Measurements from ENCODE around the gene ATP9B. TPM values are rescaled to one million over a fixed set of nuclear protein-coding genes. Genes with fewer than 3 reads are reported as not detected.

Gene ATP9B
- polyA plus RNA-seq, 4 donors, result 4.3 to 19.6 (median 12.2) TPM

- Histone ChIP-seq H3K4me3 (ENCODE audit: low read depth in 1 of 3, low read length in 3 of 3) (no peak overlapping the region), H3K27ac (ENCODE audit: low read depth in 1 of 3, low read length in 2 of 3) (no peak overlapping the region), H3K4me1 (ENCODE audit: control insufficient read depth in 3 of 3, insufficient read depth in 2 of 3, low read depth in 1 of 3, low read length in 2 of 3) (no peaks in the 10 kb centered on the region), H3K36me3 (ENCODE audit: control insufficient read depth in 3 of 3, insufficient read depth in 2 of 3, low read depth in 1 of 3, low read length in 3 of 3) (peaks cover 0 to 8% (median 2%) of the 10 kb centered on the region in 3 donors), H3K9me3 (ENCODE audit: control insufficient read depth in 2 of 2, insufficient read depth in 1 of 2, low read depth in 1 of 2, low read length in 1 of 2) (no peaks in the 10 kb centered on the region), H3K27me3 (ENCODE audit: control insufficient read depth in 3 of 3, insufficient read depth in 3 of 3, low read length in 3 of 3) (no peaks in the 10 kb centered on the region)
- FAIRE-seq (no peak), DNase-seq (no peak)
- WGBS, 3 donors, result 89 to 97% (median 93%) methylated on average over 5 of the region's 5 CpGs
These were observed 36.9 kb downstream of the ATP9B start for GRCh38 chr18:79106084-79106483.

GRCh38 chr18:79107886-79108285 lies 38.7 kb downstream of the ATP9B start:
- FAIRE-seq (no peak), DNase-seq (no peak)
- Histone ChIP-seq H3K4me3 (ENCODE audit: low read depth in 1 of 3, low read length in 3 of 3) (no peak overlapping the region), H3K4me1 (ENCODE audit: control insufficient read depth in 3 of 3, insufficient read depth in 2 of 3, low read depth in 1 of 3, low read length in 2 of 3) (no peaks in the 10 kb centered on the region), H3K36me3 (ENCODE audit: control insufficient read depth in 3 of 3, insufficient read depth in 2 of 3, low read depth in 1 of 3, low read length in 3 of 3) (peaks cover 0 to 8% (median 2%) of the 10 kb centered on the region in 3 donors), H3K9me3 (ENCODE audit: control insufficient read depth in 2 of 2, insufficient read depth in 1 of 2, low read depth in 1 of 2, low read length in 1 of 2) (no peaks in the 10 kb centered on the region), H3K27ac (ENCODE audit: low read depth in 1 of 3, low read length in 2 of 3) (no peak overlapping the region), H3K27me3 (ENCODE audit: control insufficient read depth in 3 of 3, insufficient read depth in 3 of 3, low read length in 3 of 3) (no peaks in the 10 kb centered on the region)
- WGBS, 3 donors, result 90 to 95% (median 94%) methylated on average over 4 of the region's 4 CpGs

- DNase-seq (no peak), FAIRE-seq (no peak)
- Histone ChIP-seq H3K4me1 (ENCODE audit: control insufficient read depth in 3 of 3, insufficient read depth in 2 of 3, low read depth in 1 of 3, low read length in 2 of 3) (no peaks in the 10 kb centered on the region), H3K27ac (ENCODE audit: low read depth in 1 of 3, low read length in 2 of 3) (no peak overlapping the region), H3K27me3 (ENCODE audit: control insufficient read depth in 3 of 3, insufficient read depth in 3 of 3, low read length in 3 of 3) (no peaks in the 10 kb centered on the region), H3K36me3 (ENCODE audit: control insufficient read depth in 3 of 3, insufficient read depth in 2 of 3, low read depth in 1 of 3, low read length in 3 of 3) (peaks cover 2 to 11% (median 2%) of the 10 kb centered on the region in 3 donors), H3K4me3 (ENCODE audit: low read depth in 1 of 3, low read length in 3 of 3) (no peak overlapping the region), H3K9me3 (ENCODE audit: control insufficient read depth in 2 of 2, insufficient read depth in 1 of 2, low read depth in 1 of 2, low read length in 1 of 2) (no peaks in the 10 kb centered on the region)
- WGBS, 3 donors, result 73 to 85% (median 79%) methylated on average over 7 of the region's 7 CpGs
These were observed 39.5 kb downstream of the ATP9B start for GRCh38 chr18:79108549-79109215.

GRCh38 chr18:79111483-79111882 lies 42.3 kb downstream of the ATP9B start:
- Histone ChIP-seq H3K27ac (ENCODE audit: low read depth in 1 of 3, low read length in 2 of 3) (no peak overlapping the region), H3K9me3 (ENCODE audit: control insufficient read depth in 2 of 2, insufficient read depth in 1 of 2, low read depth in 1 of 2, low read length in 1 of 2) (no peaks in the 10 kb centered on the region), H3K27me3 (ENCODE audit: control insufficient read depth in 3 of 3, insufficient read depth in 3 of 3, low read length in 3 of 3) (no peaks in the 10 kb centered on the region), H3K36me3 (ENCODE audit: control insufficient read depth in 3 of 3, insufficient read depth in 2 of 3, low read depth in 1 of 3, low read length in 3 of 3) (peaks cover 0 to 11% (median 2%) of the 10 kb centered on the region in 3 donors), H3K4me3 (ENCODE audit: low read depth in 1 of 3, low read length in 3 of 3) (no peak overlapping the region), H3K4me1 (ENCODE audit: control insufficient read depth in 3 of 3, insufficient read depth in 2 of 3, low read depth in 1 of 3, low read length in 2 of 3) (no peaks in the 10 kb centered on the region)
- no peak for DNase-seq
- no peak for FAIRE-seq
- 78 to 82% (median 81%) methylated on average over 5 of the region's 5 CpGs for WGBS, 3 donors

- no peak for DNase-seq
- FAIRE-seq, result no peak
- no peaks in the 10 kb centered on the region for H3K27me3 ChIP-seq (ENCODE audit: control insufficient read depth in 3 of 3, insufficient read depth in 3 of 3, low read length in 3 of 3)
- H3K4me3 ChIP-seq (ENCODE audit: low read depth in 1 of 3, low read length in 3 of 3), result no peak overlapping the region
- H3K36me3 ChIP-seq (ENCODE audit: control insufficient read depth in 3 of 3, insufficient read depth in 2 of 3, low read depth in 1 of 3, low read length in 3 of 3), result peaks cover 0 to 6% (median 2%) of the 10 kb centered on the region in 3 donors
- no peak overlapping the region for H3K27ac ChIP-seq (ENCODE audit: low read depth in 1 of 3, low read length in 2 of 3)
- no peaks in the 10 kb centered on the region for H3K4me1 ChIP-seq (ENCODE audit: control insufficient read depth in 3 of 3, insufficient read depth in 2 of 3, low read depth in 1 of 3, low read length in 2 of 3)
- no peaks in the 10 kb centered on the region for H3K9me3 ChIP-seq (ENCODE audit: control insufficient read depth in 2 of 2, insufficient read depth in 1 of 2, low read depth in 1 of 2, low read length in 1 of 2)
- 70 to 91% (median 87%) methylated on average over 3 of the region's 3 CpGs for WGBS, 3 donors
These were observed 48.2 kb downstream of the ATP9B start for GRCh38 chr18:79117385-79117784.

- H3K27ac ChIP-seq (ENCODE audit: low read depth in 1 of 3, low read length in 2 of 3), result no peak overlapping the region
- no peaks in the 10 kb centered on the region for H3K27me3 ChIP-seq (ENCODE audit: control insufficient read depth in 3 of 3, insufficient read depth in 3 of 3, low read length in 3 of 3)
- DNase-seq (no peak), FAIRE-seq (no peak)
- 51 to 64% (median 59%) methylated on average over 1 of the region's 1 CpG for WGBS, 3 donors
- no peaks in the 10 kb centered on the region for H3K4me1 ChIP-seq (ENCODE audit: control insufficient read depth in 3 of 3, insufficient read depth in 2 of 3, low read depth in 1 of 3, low read length in 2 of 3)
- H3K36me3 ChIP-seq (ENCODE audit: control insufficient read depth in 3 of 3, insufficient read depth in 2 of 3, low read depth in 1 of 3, low read length in 3 of 3), result peaks cover 0 to 6% (median 2%) of the 10 kb centered on the region in 3 donors
- no peak overlapping the region for H3K4me3 ChIP-seq (ENCODE audit: low read depth in 1 of 3, low read length in 3 of 3)
- H3K9me3 ChIP-seq (ENCODE audit: control insufficient read depth in 2 of 2, insufficient read depth in 1 of 2, low read depth in 1 of 2, low read length in 1 of 2), result no peaks in the 10 kb centered on the region
These were observed 48.6 kb downstream of the ATP9B start for GRCh38 chr18:79117788-79118187.

GRCh38 chr18:79118797-79119196 lies 49.6 kb downstream of the ATP9B start:
- peaks cover 0 to 3% (median 0%) of the 10 kb centered on the region in 3 donors for H3K36me3 ChIP-seq (ENCODE audit: control insufficient read depth in 3 of 3, insufficient read depth in 2 of 3, low read depth in 1 of 3, low read length in 3 of 3)
- 96 to 100% (median 98%) methylated on average over 5 of the region's 5 CpGs for WGBS, 3 donors
- FAIRE-seq, result no peak

GRCh38 chr18:79121746-79122474 lies 52.7 kb downstream of the ATP9B start:
- WGBS, 3 donors, result 93 to 97% (median 93%) methylated on average over 2 of the region's 2 CpGs
- DNase-seq (no peak), FAIRE-seq (no peak)
- H3K9me3 ChIP-seq (ENCODE audit: control insufficient read depth in 2 of 2, insufficient read depth in 1 of 2, low read depth in 1 of 2, low read length in 1 of 2), result no peaks in the 10 kb centered on the region
- no peak overlapping the region for H3K27ac ChIP-seq (ENCODE audit: low read depth in 1 of 3, low read length in 2 of 3)
- H3K27me3 ChIP-seq (ENCODE audit: control insufficient read depth in 3 of 3, insufficient read depth in 3 of 3, low read length in 3 of 3), result no peaks in the 10 kb centered on the region
- H3K36me3 ChIP-seq (ENCODE audit: control insufficient read depth in 3 of 3, insufficient read depth in 2 of 3, low read depth in 1 of 3, low read length in 3 of 3), result no peaks in the 10 kb centered on the region
- no peak overlapping the region for H3K4me3 ChIP-seq (ENCODE audit: low read depth in 1 of 3, low read length in 3 of 3)
- H3K4me1 ChIP-seq (ENCODE audit: control insufficient read depth in 3 of 3, insufficient read depth in 2 of 3, low read depth in 1 of 3, low read length in 2 of 3), result no peaks in the 10 kb centered on the region

More at GRCh38 chr18:79118797-79119196, 49.6 kb downstream of the ATP9B start:
- no peak overlapping the region for H3K4me3 ChIP-seq (ENCODE audit: low read depth in 1 of 3, low read length in 3 of 3)
- DNase-seq, result no peak
- H3K27me3 ChIP-seq (ENCODE audit: control insufficient read depth in 3 of 3, insufficient read depth in 3 of 3, low read length in 3 of 3), result no peaks in the 10 kb centered on the region
- no peaks in the 10 kb centered on the region for H3K4me1 ChIP-seq (ENCODE audit: control insufficient read depth in 3 of 3, insufficient read depth in 2 of 3, low read depth in 1 of 3, low read length in 2 of 3)
- H3K27ac ChIP-seq (ENCODE audit: low read depth in 1 of 3, low read length in 2 of 3), result no peak overlapping the region
- H3K9me3 ChIP-seq (ENCODE audit: control insufficient read depth in 2 of 2, insufficient read depth in 1 of 2, low read depth in 1 of 2, low read length in 1 of 2), result no peaks in the 10 kb centered on the region

Measured in small intestine (tissue), 7 donors.